Lower lobe of right lung (tissue), 2 donors: Measurements from ENCODE around the gene LRRC15. TPM values are rescaled to one million over a fixed set of nuclear protein-coding genes. Genes with fewer than 3 reads are reported as not detected.

ENCODE experiments used
- ATAC-seq, 2 donors: fragments of 200-7000 bp; cut with Tn5 transposase; one replicate each; pipeline ENCODE4 v1.9.1; 2020 to 2022; ENCODE audit warnings: mild to moderate bottlenecking in 2 of 2, moderate library complexity in 2 of 2
- DNase-seq: peaks from one replicate; pipeline ENCODE4 v3.0.0-alpha.2; 2020
- H3K27ac ChIP-seq: fragments of 200-600 bp; one replicate; pipeline ENCODE4 v1.8.0; 2022
- H3K27me3 ChIP-seq: fragments of 200-600 bp; one replicate; pipeline ENCODE4 v1.8.0; 2022; ENCODE audit warnings: low read depth
- H3K36me3 ChIP-seq: fragments of 200-600 bp; one replicate; pipeline ENCODE4 v1.8.0; 2022; ENCODE audit warnings: mild to moderate bottlenecking
- H3K4me1 ChIP-seq: fragments of 200-600 bp; one replicate; pipeline ENCODE4 v1.8.0; 2022
- H3K4me3 ChIP-seq: fragments of 200-600 bp; one replicate; pipeline ENCODE4 v1.8.0; 2022; ENCODE audit warnings: mild to moderate bottlenecking
- H3K9me3 ChIP-seq: fragments of 200-600 bp; one replicate; pipeline ENCODE4 v1.8.0; 2022
- intact Hi-C: fragments of 100-400 bp; cut with DNase I; formaldehyde crosslinking; loops from one replicate; pipeline ENCODE4 v1.11.0; 2022
- total RNA-seq: library from RNA; stranded (reverse); fragmentation: NEBNext Ultra II Directional; extraction: Animal tissue kit (Norgen Biotek cat#: 25700); gene quantifications from one replicate; pipeline ENCODE4 v1.2.1, GENCODE V29; 2021
- TF ChIP-seq, protein P1 (sequence below): fragments of 200-600 bp; IDR thresholded peaks from one replicate; pipeline ENCODE4 v1.8.0; 2022; ENCODE audit warnings: antibody characterized with exemption, mild to moderate bottlenecking
- donor health status: DM: no; HTN: yes; CAD: no; lungs with severe emphysema.

LRRC15 gene
- total RNA-seq, 1 donor from 2014 or later: 0.24 TPM

DNA sequence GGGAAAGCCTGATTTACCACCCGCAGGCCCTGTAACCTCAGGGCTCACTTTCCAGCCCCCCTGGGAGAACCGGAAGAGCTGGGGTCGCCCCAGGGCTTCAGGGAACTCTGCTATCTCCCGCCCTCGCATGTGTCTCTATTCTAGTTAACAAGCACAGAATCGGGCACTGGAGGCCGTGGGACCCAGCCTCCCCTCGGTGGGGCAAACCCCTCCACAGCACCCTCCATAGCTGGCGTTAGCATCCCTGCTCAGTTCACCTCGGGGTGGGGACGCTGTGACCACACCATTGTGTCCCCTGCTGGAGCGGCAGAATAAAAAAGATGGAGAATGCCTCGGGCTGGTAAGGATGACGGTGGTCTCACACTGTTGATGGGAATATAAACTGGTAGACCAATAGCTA lies 3.5 kb upstream of the LRRC15 start:
- no peaks in the 10 kb centered on the region for H3K9me3 ChIP-seq
- H3K27me3 ChIP-seq: peaks cover 27% of the 10 kb centered on the region
- no peaks in the 10 kb centered on the region for H3K4me1 ChIP-seq
- ATAC-seq (no peak), DNase-seq (no peak)
- TF ChIP-seq, protein P1, sequence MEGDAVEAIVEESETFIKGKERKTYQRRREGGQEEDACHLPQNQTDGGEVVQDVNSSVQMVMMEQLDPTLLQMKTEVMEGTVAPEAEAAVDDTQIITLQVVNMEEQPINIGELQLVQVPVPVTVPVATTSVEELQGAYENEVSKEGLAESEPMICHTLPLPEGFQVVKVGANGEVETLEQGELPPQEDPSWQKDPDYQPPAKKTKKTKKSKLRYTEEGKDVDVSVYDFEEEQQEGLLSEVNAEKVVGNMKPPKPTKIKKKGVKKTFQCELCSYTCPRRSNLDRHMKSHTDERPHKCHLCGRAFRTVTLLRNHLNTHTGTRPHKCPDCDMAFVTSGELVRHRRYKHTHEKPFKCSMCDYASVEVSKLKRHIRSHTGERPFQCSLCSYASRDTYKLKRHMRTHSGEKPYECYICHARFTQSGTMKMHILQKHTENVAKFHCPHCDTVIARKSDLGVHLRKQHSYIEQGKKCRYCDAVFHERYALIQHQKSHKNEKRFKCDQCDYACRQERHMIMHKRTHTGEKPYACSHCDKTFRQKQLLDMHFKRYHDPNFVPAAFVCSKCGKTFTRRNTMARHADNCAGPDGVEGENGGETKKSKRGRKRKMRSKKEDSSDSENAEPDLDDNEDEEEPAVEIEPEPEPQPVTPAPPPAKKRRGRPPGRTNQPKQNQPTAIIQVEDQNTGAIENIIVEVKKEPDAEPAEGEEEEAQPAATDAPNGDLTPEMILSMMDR: no peak
- no peak overlapping the region for H3K4me3 ChIP-seq
- no peaks in the 10 kb centered on the region for H3K36me3 ChIP-seq
- H3K27ac ChIP-seq: no peak overlapping the region
- intact Hi-C loops: no loop called here

DNA sequence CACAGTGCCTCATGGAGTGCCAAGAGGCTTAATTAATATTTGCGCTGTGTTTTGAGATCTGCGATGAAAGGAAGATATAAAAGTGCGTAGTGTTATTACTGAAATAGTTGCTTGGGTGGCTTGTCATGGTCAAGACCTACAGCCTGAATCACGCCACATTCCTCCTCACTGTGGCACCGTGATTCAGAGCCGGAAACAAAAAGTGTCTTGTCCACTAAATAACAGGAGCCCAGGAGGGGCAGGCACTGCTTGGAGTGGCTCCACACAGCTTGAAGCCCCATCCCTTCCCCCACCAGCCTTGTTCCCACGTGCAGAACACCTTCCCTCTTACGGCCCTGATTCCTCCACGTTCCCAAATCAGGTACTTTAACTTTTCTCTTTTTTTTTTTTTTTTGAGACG lies 1.2 kb upstream of the LRRC15 start:
- ATAC-seq (peak in 1 of 2 donors; percentile 15), DNase-seq (no peak)
- TF ChIP-seq, protein P1: no peak
- Histone ChIP-seq H3K27me3 (peaks cover 23% of the 10 kb centered on the region), H3K36me3 (no peaks in the 10 kb centered on the region), H3K9me3 (no peaks in the 10 kb centered on the region), H3K4me3 (no peak overlapping the region), H3K27ac (no peak overlapping the region), H3K4me1 (no peaks in the 10 kb centered on the region)
- intact Hi-C loops: no loop called here

DNA sequence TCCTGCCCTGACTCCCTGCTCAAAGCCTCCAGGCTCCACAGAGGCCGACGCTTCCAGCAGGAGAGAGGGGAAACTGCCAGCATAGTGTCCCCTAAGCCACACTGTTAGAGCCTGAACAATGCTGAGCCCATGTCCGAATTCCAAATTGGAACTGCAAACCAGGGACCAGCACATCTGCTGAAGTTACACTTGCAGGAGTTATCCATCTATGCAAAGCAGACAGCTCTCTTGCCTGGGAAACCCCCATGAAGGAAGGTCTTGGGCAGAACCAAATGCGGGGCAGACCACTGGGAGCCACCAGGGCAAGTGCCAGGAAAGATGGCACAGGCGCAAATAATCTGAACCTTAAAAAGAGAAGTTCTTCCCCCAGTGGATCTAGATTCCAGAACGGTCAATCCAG lies 625 bp downstream of the LRRC15 start:
- no peaks in the 10 kb centered on the region for H3K9me3 ChIP-seq
- no peaks in the 10 kb centered on the region for H3K36me3 ChIP-seq
- H3K27me3 ChIP-seq: peaks cover 23% of the 10 kb centered on the region
- no peaks in the 10 kb centered on the region for H3K4me1 ChIP-seq
- intact Hi-C loops: no loop called here
- H3K4me3 ChIP-seq: no peak overlapping the region
- DNase-seq: no peak
- no peak for ATAC-seq
- TF ChIP-seq, protein P1: no peak
- H3K27ac ChIP-seq: no peak overlapping the region

DNA sequence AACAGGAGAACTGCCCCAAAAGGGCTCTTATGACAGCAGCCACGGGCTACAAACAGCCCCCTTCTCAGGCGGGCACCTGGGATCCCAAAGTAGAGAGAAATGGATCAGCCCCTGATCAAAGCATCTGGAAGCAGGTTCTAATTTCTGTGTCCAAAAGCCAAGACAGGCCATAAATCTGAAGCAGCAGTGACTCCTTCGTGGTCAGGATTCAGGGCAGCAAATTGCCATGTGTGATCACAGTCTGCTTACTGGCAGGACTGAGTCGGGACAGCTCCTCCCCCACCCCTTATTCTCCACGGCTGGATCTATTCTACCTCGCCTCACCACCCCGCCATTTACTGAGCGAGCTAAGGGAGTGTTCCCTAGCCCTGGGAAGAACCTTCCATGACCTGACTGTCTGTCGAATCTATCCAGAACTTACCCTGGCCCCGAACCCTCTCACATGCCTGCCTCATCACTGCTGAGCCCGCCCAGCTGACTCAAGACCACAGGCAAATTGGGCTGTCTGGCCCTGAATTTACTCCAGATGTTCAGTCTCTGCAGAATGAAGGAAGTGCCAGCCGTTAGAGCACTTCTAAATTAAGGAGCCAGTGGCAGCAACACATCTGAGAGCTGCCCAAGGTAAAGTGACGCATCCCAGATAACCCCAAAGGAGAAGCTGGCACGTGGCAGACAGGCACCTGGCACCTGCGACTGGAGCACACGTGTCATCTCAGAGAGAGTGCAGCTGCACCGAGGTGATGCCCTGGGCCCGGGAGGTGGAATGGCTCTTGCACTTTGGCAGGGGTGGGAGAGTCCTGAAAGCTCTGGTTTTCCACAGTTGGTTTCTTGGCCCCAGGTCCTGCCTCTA lies 1.3 kb downstream of the LRRC15 start:
- Histone ChIP-seq H3K9me3 (no peaks in the 10 kb centered on the region), H3K27ac (no peak overlapping the region), H3K36me3 (no peaks in the 10 kb centered on the region), H3K4me1 (no peaks in the 10 kb centered on the region), H3K4me3 (no peak overlapping the region), H3K27me3 (peaks cover 23% of the 10 kb centered on the region)
- DNase-seq: no peak
- TF ChIP-seq, protein P1: no peak
- no peak for ATAC-seq
- intact Hi-C loops: no loop called here

DNA sequence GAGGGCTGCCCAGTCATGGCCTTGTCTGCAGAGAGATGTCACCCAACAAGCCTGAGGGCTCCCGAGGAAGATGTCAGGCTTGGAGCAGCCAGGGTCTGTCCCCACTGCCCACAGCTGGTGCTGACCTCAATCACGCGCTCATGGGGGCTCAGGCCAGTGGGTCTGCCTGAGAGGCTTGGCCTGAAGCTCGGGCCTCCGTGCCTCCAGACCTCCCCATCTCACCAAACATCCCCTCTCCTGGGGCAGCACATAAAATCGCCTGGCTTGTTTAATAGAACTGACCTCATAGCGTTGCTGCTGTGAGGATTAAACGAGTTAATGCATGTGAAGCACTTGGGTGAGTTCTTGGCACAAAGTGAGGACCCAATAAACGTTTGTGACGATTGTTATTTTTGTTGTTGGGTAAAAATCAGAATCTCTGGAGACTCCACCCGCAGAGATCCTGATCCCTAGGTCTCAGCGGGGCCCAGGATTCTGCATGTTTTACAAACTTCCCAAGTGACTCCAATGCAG lies 3.5 kb downstream of the LRRC15 start:
- Histone ChIP-seq H3K4me3 (no peak overlapping the region), H3K36me3 (no peaks in the 10 kb centered on the region), H3K27me3 (peaks cover 23% of the 10 kb centered on the region), H3K4me1 (no peaks in the 10 kb centered on the region), H3K9me3 (no peaks in the 10 kb centered on the region), H3K27ac (no peak overlapping the region)
- DNase-seq (no peak), ATAC-seq (no peak)
- TF ChIP-seq, protein P1: no peak
- intact Hi-C loops: no loop called here
